Vagina (tissue), 2 donors: ENCODE data around the gene ASAP2.

Experiments
- POLR2AphosphoS5 ChIP-seq, 2 donors: sonication (generic); formaldehyde crosslinking; IDR thresholded peaks; one replicate each; pipeline ENCODE4 v1.9.0; 2017; ENCODE audit warnings: antibody characterized with exemption in 2 of 2, mild to moderate bottlenecking in 2 of 2, low read depth in 1 of 2; ENCODE audit not compliant: insufficient read depth in 1 of 2
- TF ChIP-seq, protein P1 (sequence below), 3 experiments: fragments of 450-650 bp in 2 of 3; fragments of 200-600 bp in 1 of 3; sonication (generic) in 1 of 3; IDR thresholded peaks; one replicate each; pipeline ENCODE4 v1.5.1; 2017 to 2019; ENCODE audit warnings: antibody characterized with exemption in 3 of 3, mild to moderate bottlenecking in 2 of 3, moderate library complexity in 2 of 3

DNA sequence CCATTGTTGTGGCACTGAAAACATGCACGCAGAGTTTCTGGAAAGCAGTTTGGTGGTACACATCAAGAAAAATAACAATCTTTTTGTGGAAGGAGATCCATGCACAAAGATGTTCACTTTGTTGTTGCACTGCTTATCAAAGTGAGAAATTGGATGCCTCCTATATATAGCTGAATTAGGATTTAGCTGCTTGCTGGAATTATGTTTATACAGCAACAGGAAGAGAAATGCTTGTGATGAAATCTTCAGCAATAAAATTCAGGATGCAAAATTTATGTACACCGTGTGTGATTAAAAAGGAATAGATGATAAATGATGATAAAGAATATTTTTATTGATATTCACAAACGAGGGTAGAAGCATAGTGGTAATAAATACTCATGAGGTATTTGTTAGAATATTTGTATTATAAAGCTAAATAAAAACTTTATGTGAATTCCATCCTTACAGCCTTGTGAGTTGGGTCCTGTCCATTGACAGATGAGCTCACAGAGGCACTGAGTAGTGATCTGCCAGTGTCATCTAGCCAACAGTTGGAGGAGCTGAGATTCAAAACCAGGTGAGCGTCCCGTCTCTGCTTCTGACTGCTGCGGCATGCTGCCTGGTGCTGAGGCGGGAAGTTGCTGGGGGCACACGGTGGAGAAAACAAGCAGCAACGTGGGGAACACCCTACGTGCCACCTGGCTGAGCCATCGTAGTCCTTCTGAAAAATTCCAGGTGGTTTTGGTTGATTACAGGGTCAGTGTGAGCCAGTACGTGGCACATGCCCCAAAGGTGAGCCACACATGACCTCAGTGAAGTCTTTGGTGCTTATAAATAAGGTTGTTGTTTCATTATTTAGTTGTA is 80.2 kb downstream of the ASAP2 start:
- TF ChIP-seq, protein P1, sequence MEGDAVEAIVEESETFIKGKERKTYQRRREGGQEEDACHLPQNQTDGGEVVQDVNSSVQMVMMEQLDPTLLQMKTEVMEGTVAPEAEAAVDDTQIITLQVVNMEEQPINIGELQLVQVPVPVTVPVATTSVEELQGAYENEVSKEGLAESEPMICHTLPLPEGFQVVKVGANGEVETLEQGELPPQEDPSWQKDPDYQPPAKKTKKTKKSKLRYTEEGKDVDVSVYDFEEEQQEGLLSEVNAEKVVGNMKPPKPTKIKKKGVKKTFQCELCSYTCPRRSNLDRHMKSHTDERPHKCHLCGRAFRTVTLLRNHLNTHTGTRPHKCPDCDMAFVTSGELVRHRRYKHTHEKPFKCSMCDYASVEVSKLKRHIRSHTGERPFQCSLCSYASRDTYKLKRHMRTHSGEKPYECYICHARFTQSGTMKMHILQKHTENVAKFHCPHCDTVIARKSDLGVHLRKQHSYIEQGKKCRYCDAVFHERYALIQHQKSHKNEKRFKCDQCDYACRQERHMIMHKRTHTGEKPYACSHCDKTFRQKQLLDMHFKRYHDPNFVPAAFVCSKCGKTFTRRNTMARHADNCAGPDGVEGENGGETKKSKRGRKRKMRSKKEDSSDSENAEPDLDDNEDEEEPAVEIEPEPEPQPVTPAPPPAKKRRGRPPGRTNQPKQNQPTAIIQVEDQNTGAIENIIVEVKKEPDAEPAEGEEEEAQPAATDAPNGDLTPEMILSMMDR (IDR thresholded peaks at IDR 0.05): no peak
- TF ChIP-seq POLR2AphosphoS5 (IDR thresholded peaks at IDR 0.05; ENCODE audit: insufficient read depth in 1 of 2, low read depth in 1 of 2): no peak
